ENCODE measurements around the gene HILPDA. TPM values are rescaled to one million over a fixed set of nuclear protein-coding genes. Genes with fewer than 3 reads are reported as not detected.

Gene HILPDA, protein sequence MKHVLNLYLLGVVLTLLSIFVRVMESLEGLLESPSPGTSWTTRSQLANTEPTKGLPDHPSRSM
- 7.3 and 10.0 TPM in 2 replicates for total RNA-seq
- 13.4 TPM for polyA plus RNA-seq (2012)

DNA sequence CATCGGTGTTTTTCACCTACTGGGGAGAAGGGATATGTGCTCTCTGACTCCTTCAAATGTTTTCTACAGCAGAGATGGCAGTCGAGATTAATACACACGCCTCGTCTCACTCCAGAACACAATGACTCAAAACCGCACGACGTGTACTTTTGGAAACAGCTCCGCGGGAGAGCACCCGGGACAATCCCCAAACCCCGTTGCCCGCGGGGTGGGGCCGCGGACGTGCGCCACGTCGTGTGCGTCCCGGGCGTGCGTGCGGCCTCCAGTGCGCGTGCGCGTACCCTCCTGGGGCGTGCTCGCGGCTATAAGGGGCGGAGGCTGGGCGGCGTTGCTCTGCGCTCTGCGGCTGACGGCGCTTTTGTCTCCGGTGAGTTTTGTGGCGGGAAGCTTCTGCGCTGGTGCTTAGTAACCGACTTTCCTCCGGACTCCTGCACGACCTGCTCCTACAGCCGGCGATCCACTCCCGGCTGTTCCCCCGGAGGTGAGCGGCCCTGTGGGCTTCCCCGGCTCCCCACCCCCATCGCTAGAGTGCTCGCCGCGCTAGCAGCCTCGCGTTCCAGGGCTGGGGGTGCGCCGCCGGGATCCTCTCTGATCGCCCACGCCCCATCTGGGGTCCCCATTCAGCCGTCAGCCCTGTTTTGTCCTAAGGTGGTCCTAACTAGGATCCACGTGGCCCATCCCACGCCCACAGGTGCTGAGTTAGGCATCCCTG is at the start of gene HILPDA:
Gene HILPDA, plus strand, starts transcription at position 336 of the 712 bp plus-strand sequence. CDS start 1,391 bp downstream, outside the sequence.
- peak; percentile 99 for DNase-seq (ENCODE audit: low read depth)

DNA sequence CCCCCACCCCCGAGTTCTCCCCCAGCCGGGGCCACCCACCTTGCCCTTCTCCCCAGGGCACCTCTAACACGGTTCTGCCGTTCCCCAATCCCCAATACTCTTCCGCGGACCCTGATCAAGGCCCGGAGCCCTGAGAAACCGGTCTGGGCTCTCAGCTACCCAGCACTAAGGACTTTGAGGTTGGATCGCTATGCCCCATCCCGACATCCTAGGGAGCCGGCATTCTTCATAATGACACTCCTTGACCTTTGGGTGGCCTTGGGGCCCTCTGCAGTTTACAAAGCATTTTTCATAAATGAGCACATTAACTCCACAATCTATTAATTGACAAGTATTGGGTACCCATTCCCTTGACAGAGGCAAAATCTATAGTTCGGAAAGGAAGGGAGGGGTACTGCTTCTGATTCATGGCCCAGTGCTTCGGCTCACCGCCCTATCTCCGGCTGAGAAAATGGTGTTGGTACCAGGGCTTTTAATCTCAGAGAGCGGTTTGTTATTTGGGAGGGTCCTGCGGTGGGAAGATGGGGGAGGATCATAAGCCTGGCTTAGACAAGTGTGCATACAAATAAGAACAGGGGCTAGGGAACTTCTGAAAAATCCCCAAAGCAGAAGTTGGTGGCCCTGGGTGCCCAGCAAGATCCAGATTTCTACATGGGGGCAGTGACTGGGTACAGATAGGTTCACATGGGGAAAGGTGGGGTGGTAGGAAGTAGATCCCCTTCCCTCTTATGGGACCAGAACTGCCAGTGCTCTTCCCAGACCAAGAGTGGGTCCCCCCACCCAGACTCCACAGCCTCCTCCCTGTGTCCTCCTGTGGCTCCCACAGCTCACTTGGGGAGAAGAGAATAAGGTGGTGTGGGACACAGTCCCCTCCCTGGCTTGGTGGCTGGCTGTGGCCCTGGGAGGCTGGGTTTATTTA is 49.1 kb upstream of the HILPDA start:
- DNase-seq (ENCODE audit: low read depth) = no peak

DNA sequence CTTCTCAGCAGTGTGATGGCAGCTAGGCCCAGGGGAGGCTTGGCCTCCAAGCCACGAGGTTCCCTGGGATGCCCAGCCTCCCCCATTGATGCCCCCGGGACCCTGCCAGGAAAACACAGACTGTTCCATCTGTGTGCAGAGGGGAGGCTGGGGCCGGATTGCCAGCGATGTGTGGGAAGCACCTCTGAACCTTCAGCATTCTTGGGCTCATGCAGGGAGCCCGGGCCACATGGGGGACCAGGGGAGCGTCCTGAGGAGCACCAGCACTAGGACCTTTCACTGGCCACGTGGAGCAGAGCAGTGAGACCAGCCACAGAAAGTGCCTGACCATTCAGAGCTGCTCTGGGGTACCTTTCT is 48.5 kb upstream of the HILPDA start:
- DNase-seq (ENCODE audit: low read depth) = no peak

DNA sequence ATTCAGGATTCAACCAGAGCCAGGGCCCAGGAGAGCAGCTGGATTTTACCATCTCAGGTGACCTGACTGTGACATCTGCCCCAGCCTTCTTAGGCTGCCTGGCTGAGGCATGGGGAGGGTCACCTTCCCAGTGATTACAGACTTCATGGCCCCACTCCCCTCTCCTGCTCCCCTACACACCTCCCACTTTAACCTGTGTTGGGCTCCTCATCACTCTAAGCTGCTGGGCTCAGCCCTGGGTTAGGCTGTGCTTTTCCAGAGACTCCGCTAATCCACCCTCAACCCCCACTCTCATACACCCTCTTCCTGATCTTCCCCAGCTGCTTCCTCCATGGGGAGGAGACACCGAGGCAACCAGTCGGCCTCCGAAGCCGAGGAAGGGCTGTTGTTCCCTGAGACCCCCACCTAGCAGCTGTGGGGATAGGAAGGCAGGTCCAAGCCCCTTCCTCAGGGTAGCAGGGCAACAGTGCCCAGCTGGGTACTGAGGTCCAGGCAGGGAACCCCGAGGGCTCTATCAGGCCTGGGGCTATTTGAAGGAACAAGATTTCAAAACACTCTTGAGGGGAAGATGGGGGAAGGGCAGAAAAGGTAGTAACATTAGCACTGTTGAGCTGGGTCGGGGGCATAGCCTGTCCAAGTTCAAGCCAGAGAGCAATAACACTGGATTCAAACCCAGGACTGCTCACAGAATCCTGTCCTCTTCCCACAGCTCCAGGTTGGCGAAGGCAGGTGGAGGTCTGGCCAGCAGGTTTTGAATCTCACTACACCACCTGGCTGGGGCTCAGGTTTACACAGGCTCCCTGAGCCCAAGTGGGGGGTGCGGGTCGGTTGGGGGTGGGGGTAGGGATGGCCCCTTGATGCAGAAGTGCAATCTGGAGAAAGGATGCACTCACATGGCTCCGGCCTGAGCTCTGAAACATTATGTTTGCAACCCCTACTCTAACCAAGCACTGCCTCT is 47.6 kb upstream of the HILPDA start:
- no peak for DNase-seq (ENCODE audit: low read depth)

DNA sequence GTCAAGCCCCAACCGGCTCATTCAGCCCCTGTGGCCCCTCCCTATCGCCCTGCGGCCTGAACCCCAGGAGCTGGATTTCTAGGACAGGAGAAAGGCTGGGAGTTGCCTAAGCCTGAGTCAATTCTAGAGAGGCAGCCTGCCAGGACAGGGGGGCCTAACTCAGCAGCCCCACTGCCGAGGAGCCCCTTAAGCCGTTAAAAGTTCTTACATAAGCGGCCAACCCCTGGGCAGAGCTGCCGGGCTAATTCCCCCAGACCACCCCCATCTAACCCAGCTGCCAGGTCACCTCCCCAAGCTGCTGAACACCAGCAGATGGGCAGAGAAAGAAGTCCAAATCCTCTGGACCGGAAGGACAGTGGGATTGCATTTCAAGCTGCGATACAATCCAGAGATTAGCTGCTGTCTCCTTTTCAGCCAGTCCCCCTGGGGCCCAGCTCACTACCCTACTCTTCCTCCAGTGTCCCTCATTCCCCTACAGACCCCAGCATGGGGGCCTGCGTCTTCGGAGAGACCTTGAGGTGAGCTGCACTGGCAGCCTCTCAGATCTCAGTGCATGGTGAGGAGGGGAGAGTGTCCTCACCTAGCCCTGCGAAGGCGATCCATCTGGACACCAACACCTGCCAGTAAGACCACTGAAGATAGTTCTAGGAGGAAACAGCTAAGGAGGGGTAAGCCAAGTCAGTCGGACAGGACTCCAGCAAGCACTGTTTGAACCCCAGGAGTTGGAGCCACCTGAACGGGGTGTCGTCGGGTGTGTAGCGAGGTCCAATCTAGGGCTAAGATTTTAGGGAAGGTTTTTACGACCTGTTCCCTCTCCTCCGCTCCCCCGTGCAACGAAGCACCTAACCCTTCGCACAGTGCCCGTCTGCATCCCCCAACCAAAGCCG is 46.7 kb upstream of the HILPDA start:
- DNase-seq (ENCODE audit: low read depth) = no peak

DNA sequence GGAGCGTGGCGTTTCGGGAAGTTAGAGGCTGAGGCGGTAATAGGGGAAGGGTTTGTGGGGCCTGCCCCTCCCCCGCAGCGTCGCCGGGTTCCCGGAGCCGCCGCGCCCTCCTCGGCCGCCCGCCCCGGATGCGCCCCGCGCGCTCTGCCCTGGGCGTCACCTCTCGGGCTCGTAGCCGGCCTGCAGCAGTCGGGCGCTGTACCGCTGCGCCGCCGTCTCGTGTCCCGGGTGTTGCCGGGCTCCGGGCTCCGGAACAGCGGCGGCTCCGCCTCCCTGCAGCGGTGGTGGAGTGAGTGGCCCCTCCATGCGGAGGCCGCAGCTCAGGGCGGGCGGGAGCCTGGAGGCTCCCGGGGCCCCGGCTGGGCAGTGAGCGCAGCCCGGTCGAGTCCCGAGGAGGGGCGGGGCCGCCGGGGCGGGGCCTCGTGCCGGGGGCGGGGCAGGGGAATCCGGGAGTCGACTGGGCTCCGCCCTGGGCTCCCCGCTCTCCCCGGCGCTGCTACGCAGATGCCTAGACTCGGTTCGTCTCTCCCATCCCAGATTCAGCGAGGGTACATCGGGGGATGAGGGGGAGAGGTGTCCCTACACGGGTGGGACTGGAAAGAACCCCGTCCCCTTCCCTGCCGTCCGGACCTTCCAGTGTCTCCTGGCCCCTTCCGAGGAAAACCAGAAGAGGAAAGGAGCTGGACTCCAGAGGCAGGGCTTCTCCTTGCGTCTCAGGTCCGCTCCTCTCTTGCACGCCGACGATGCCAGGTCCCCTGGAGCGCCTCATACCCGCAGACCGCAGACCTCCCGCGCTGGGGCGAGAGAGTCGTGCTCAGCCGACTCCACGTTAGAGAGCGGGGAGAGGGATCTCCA is 45.9 kb upstream of the HILPDA start, which contains the start of gene IMPDH1:
Gene IMPDH1, minus strand, starts transcription at position 387 of the 855 bp plus-strand sequence. Its CDS starts 81 bp downstream, at position 306.
- DNase-seq (ENCODE audit: low read depth) = peak; percentile 84

DNA sequence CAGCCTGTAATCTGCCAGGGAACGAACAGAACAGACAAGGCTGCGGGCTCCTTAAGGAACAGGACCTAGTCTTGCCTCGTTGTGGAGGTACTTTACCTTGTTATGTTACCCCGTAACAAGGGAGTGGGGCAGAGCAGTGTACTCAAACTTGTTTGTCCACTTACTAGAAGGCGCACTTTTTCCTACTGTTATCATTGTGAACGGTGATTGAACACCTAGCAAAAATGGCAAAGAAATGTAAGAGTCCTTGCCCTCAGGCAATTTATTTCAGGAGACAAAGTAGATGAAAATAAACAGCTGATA is 45.3 kb upstream of the HILPDA start:
- no peak for DNase-seq (ENCODE audit: low read depth)

DNA sequence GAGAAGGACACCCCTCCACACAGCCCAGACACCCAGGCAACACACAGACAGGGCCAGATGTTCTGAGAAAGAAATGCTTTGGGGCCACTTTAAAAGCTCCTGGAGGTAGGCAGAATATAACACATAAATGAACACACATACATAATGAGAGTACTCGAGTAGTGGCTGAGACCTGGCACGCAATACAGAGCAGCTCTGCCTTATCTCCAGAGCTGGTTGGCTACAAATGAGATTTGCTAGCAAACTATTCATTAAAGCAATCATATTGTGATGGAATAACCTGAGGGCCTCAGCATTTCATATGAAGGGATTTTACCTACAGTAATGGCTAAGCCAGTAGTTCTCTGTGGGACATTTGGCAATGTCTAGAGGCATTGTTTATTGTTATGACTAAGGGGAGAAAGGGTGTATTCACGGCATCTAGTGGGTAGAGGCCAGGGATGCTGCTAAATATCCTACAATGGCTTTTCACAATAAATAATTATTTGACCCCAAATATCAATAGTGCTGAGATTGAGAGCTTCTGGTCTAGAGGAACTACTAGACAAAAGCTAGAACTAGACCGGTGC is 40.4 kb upstream of the HILPDA start:
- no peak for DNase-seq (ENCODE audit: low read depth)

DNA sequence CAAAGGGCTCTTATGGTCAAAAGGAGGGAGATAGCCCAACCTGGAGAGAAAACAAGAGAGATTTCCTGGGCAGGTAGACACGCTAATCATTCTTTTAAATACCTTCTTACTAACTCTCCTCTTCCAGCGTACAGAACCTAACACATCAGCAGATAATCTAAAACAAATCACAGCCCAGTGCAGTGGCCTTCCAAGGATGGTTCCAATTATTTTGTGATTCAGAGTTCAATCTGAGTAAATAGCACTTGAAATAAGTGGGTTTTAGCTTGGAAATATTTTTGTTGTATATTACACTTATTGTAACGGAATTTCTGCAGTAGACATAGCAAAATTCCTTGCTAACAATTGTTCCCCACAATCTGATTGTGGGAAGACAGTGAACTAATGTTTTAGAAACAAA is 38.6 kb upstream of the HILPDA start:
- DNase-seq (ENCODE audit: low read depth) = no peak

DNA sequence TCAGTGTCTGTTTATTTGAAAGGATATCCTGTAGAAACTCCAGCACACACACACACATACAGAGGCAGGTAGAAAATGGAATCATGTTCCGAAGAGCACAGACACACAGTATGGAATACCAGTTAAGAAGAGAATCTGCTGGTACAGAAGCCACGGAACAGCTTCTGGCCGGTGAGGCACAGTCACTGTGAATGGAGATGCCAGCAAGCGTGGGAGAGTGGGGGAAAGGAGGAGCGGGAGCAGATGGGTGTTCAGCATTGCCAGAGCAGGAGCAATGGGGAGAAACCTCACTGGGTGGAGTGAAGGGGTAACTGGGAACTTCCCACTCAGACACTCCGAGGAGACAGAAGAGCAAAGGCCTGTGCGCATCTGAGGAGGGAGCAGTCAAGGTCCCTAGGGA is 36.4 kb upstream of the HILPDA start:
- no peak for DNase-seq (ENCODE audit: low read depth)

DNA sequence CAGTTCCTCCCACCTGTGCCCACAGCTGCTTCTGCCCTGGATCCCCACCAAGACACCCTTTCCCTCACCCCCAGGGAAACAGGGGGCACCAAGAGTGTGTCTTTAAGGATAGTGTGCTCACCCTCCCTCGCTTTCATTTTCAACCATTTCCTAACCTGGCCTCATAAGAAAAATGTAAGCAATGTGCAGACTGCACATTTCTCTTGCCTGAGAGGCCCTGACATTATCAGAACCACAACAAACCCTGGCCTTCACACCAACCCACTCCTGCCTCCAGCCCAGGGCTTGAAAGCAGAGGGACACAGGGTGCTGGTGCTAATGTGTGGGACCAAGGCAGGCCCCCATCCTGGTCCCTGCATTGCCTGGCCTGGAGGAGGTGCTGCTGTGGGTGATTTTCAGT is 34.9 kb upstream of the HILPDA start:
- DNase-seq (ENCODE audit: low read depth) = no peak

DNA sequence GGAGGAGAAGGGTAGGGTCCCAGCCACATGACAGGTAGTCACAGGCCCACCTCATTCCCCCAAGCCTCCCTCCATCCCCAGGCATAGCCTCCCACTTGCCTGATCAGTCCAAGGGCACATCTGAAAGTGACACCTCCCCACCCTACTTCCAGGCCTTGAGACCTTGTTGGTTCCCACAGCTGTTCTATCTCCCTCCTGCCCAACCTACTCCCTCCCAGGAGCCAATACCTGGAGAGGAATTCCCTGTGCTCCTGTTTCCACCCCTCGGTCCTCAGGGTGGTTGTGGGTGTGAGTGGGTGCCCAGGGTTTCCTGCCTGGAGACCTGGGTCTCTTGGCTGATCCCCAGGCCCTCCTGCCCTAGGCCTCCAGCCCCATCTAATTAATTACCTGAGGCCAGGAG is 34.3 kb upstream of the HILPDA start:
- DNase-seq (ENCODE audit: low read depth) = no peak

DNA sequence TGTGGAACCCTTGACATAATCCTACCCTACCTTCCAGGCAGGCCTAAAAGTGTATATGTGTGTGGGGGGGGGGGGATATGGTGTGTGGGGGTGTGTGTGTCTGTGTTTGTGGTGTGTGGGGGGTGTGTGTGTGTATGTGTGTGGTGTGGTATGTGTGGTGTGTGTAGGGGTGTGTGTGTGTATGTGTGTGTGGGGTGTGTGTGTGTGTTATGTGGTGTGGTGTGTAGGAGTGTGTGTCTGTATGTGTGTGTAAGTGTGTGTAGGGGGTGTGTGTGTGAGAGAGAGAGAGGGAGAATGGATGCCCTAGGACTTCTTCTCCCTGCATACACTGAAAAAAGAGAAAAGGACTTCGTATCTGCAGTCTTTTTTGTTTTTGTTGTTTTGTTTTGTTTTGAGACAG is 33.6 kb upstream of the HILPDA start:
- no peak for DNase-seq (ENCODE audit: low read depth)

DNA sequence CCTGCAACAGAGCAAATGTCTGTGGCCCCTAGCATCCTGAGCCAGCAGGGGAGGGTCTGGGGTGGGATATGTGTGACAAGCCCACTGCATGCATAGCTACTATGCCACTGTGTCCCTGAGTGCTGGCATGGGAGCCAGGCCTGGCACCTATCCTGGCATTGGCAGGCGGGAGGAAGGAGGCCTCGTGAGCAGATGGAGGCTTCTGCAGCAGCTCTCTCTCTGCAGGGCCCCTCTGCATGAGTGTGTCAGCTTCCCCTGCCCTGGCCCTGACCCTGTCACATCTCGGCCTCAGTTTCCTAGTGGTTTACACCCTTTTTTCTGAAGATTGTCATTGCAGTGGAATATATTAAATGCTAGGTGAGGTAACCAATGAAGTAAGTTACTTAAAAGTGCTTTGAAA is 32.8 kb upstream of the HILPDA start:
- DNase-seq (ENCODE audit: low read depth) = no peak

DNA sequence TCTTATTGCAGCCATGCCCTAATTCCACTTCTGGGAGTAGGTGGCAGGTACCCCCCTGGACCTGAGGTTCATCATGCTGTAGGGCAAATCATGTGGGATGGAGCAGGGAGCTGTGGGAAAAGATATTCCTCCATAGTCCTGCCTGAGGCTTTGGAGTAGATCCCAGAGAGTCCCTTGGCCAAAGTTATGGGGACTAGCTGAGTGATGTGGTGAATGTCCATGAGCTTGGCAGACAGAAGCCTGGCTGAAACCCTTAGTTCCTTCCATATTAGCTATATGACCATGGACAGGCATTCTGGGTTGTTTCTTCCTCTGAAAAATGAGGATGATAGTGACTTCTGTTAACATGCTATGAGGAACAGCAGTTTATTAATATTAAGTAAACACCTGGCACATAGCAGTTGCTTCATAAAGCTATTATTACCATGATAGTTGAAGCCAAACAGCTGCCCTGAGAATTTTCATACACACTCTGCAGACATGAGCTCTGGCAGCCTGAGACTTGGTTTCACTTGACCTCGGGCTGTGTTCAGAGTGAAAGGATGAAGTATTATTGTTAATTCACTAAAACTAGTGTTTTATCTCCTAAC is 30.9 kb upstream of the HILPDA start:
- DNase-seq (ENCODE audit: low read depth) = peak; percentile 66

DNA sequence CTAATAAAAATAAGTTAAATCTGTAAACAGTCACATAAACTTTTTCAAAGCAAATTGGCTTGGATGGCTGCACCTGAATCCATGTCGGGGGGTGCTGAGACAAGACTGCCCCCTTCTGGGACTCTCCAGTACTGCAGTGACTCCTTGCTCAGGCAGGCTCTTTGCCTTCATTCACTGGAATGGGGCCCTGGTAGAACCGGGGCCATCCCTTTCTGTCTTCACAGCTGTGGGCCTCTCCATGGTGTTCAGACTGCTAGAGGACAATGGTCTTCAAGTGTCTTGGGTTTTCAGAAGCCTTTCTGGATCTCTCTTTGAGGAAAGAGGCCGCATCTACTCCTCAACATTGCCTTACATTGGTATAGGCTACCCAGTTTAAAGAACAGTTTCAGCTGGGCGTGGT is 29.8 kb upstream of the HILPDA start:
- DNase-seq (ENCODE audit: low read depth) = peak; percentile 77

DNA sequence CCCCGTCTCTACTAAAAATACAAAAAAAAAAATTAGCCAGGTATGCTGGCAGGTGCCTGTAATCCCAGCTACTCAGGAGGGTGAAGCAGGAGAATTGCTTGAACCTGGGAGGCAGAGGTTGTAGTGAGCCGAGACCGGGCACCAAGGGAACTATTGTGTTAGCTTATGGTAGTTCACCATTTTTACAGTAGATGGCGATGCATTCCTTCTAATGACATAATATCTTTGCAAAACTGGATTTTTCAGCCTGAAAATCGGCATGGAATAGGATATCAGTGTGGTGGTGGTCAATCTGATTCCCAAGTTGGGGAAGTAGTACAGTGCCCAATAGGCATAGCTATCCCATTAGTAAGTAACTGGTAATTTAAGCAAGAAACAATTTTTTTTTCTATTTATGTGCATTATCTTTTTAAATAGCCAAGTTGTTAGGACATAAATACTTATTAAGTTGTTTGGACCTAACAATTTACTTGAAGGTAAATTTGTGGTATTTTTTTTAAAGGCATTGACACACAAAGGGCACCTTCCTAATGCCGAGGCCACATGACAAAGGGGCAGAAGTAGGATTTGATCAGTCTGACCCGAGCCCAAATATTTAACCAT is 28.3 kb upstream of the HILPDA start:
- peak; percentile 78 for DNase-seq (ENCODE audit: low read depth)

DNA sequence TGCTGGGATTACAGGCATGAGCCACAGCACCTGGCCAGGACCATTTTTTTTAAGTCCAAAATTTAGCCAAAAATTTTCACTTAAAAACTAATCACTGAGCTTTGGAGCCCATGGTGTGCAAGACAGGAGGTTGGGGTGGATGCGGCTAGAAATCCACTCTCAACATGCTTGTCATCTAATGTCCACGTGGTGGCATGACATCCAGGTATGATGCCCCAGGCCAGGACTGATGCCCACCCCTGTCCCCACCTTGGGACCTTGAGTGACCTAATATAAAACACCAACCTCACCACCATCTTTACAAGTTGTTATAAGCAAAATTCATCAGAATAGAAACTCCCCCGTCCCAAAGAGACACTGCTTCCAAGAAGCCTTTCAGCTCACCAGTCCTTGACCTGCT is 25.5 kb upstream of the HILPDA start:
- no peak for DNase-seq (ENCODE audit: low read depth)
